Activated CD8-positive, alpha-beta memory T cell treated with anti-CD3 and anti-CD28 coated beads, Interleukin-2, amount 50 U/mL, for 1 hour (primary cell): ENCODE data around the gene POC1B.
"Not testable (repeated sequence)": the region's sequence is repeated elsewhere in the genome, so short reads cannot be mapped to it uniquely, and the experiment has no call there.

Experiments used
- DNase-seq: peaks from one replicate; pipeline ENCODE4 v3.0.0-alpha.2; 2020; ENCODE audit errors: extremely low read depth

The POC1B gene

DNA sequence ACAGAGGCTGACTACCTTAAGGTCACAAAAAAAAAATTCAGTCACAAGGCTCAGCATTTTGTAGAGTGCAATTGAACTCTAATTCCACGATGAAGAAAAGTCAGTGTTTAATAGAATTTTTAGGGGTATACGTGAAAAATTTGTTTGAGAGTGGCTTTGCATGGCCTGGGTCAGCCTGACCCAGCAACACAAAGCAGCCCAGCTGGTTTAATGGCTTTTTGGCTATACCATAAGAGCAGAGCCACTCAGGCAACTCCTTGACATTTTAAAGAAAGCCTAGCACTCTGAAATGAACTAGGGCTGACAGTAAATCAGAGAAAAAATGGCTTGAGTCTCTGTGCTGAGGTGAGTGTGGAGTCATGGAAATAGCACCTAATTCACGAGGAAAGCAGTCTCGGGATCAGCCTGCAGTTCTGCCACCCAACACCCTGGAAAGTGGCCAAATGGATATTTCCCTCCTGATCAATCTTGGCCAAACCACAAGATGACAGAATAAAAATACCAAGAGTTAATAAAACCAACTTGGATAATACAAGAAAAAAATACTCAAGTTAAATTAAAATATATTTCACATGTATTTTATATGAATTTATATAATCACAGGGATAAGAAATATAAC lies 60.8 kb downstream of the POC1B start:
- no peak for DNase-seq

- no peak for DNase-seq
Measured at GRCh38 chr12:89461649-89462612, 63.9 kb downstream of the POC1B start.

- DNase-seq, result no peak
Measured at GRCh38 chr12:89461190-89461589, 64.7 kb downstream of the POC1B start.

- not testable (repeated sequence) for DNase-seq
Measured at GRCh38 chr12:89459279-89459678, 66.6 kb downstream of the POC1B start.

- no peak for DNase-seq
Measured at GRCh38 chr12:89456565-89456964, 69.3 kb downstream of the POC1B start.

GRCh38 chr12:89454080-89454848 lies 71.6 kb downstream of the POC1B start:
- no peak for DNase-seq

DNA sequence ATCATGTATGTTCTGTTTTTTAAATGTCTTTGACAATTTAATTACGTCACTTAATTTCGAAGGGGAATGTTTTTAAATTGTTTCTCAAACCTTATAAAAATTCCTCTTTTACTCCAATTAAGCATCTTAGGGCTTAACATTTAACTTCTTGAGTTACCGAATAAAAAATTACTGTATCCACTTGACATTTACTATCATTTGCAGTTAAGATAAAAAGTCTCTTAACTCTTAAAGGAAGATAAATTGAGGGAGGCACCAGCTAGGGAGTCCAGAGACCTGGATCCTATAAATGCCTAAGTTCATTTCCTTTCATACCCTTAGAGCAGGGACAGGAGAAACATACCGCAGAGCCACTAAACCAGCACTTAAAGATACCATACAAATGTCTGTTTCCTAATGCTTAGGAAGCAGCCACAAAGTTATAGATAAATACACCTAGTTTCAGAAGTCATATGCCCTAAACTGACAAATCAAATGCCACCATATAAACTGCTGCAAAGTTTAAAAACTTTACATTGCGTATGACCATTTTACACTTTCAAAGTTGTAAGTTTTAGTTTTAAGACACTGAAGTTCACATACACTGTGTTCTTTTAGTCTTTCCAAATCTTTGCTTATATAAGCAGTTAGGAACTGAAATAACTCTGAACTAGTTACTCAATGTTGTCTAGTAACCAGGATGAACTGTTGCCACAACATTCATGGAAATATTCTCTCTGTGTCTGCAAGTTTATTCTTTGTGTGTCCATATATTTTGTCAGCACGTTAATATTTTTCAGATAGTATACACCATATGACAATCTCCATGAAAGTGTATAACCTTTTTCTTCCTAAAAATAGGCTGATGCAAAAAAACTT lies 72.5 kb downstream of the POC1B start:
- no peak for DNase-seq

- no peak for DNase-seq
Measured at GRCh38 chr12:89451841-89452251, 74.0 kb downstream of the POC1B start.

DNA sequence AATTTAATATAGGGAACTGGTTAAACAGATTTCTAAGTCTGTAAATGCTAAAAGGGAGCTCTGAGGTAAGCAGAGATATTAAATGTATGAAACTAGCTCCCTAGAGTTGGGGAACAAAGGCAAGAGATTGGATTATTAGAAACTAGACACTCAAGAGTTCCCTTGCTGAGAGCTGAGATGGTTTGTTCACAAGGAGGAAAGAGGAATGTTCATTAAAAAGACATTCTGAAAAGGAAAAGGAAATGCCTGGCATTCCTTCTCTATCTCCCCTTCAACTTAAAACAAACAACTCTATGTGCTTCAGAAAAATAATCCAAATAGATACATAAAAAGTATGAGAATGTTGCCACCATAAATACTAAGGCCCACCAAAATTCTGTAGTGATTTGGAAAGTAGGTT lies 74.9 kb downstream of the POC1B start:
- no peak for DNase-seq

- no peak for DNase-seq
Measured at GRCh38 chr12:89448951-89449371, 76.9 kb downstream of the POC1B start.

GRCh38 chr12:89448526-89448925 lies 77.3 kb downstream of the POC1B start:
- DNase-seq, result no peak

DNA sequence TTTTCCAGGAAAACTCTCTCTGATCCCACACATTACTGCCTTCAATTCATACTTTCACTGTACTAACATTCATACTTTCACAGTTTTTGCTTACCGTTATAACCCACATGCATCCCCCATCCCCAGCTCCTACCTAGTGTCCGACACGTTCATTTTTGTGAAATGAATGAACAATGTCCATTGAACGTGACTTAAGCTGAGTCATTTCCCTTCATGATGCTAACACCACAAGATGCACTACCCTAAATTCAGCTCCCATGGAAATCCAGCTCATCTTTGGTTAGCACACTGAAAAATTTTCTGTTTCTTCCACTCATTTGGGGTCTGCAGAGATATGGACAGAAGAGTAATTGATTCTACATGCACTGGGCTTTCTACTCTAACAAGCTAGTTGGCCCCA lies 85.9 kb downstream of the POC1B start:
- no peak for DNase-seq

- DNase-seq, result no peak
Measured at GRCh38 chr12:89437231-89437630, 88.6 kb downstream of the POC1B start.

GRCh38 chr12:89436062-89436461 lies 89.8 kb downstream of the POC1B start:
- DNase-seq, result no peak

DNA sequence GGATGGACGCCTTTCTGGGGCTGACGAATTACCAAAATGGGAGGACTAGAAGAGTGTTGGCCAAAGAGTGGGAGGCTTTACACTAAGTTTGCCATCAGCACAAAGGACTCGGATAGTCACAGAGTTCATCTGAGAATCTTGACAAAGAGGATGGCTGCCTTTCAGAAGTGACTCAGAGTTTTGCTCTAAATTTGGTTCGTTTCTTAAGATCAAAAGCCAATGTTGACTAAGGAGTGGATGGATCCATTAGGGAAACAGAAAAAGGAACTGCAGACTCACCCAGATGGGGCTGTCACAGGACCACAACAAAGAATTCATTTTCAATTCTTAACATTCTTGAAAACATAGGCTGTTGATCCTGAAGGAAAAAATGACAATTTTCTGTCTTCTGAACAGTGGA lies 92.2 kb downstream of the POC1B start:
- DNase-seq, result no peak

DNA sequence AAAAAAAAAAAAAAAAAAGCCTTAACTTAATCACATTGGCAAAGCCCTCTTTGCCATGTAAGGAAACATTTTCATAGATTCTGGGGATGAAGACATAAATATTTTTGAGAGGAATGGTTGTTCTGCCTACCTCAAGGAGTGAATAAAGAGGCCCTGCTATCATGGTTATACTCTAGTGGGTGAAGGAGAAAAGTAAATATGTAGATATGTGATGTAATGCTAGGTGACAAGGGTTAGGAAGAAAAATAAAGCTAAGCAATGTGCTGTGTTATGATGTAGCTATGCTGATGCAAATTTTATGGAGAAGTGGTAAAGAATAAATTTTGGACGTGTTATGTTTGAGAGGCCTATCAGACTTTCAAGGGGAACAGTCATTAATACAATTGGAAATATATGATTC lies 93.5 kb downstream of the POC1B start:
- DNase-seq, result no peak

GRCh38 chr12:89429528-89429927 lies 96.3 kb downstream of the POC1B start:
- no peak for DNase-seq

- DNase-seq, result no peak
Measured at GRCh38 chr12:89427508-89428156, 98.2 kb downstream of the POC1B start.

GRCh38 chr12:89424846-89425245 lies 101.0 kb downstream of the POC1B start:
- DNase-seq, result no peak

DNA sequence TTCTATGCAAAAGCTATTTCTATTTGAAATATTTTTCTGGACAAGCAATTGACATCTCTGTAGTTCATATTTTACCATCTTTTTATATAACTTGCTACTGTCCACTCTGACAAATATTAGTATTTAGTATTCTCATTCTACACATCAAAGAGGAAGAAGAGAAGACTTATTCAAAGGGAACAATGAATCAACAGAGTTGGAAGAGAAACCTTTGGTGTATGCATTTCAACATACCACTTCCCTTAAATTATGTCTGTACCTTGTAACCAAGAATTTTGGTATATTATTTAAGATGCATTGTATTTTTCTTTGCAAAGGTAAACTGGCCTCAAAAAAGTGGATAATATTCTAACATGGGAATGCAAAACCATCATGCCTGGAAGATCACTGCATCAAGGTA lies 101.5 kb downstream of the POC1B start:
- DNase-seq, result no peak
